HL-60 (cell line): ENCODE data around the gene CHST2.

Experiments used
- DNase-seq, 2 experiments: peaks; one replicate each; pipeline ENCODE4 v3.0.0-alpha.2; 2010 to 2020; ENCODE audit warnings: low read depth in 1 of 2, low spot score in 1 of 2
- H3K27ac ChIP-seq: fragments of 250-450 bp; sonication (Bioruptor Pico); replicated peaks from 2 replicates; pipeline ENCODE4 v1.5.1; 2020; ENCODE audit warnings: mild to moderate bottlenecking, moderate library complexity
- H3K27me3 ChIP-seq: fragments of 250-450 bp; sonication (Bioruptor Pico); 2 replicates; pipeline ENCODE4 v1.5.1; 2021; ENCODE audit warnings: mild to moderate bottlenecking, moderate library complexity; ENCODE audit not compliant: insufficient read depth, poor library complexity, severe bottlenecking
- H3K4me3 ChIP-seq: replicated peaks from 2 replicates; pipeline ENCODE4 v1.5.1; 2011; ENCODE audit warnings: mild to moderate bottlenecking, control low read depth, low read length; ENCODE audit not compliant: insufficient read depth
- GABPA ChIP-seq: IDR thresholded peaks from 2 replicates; pipeline ENCODE4 v1.6.1; 2012; ENCODE audit warnings: low read depth
- POLR2AphosphoS5 ChIP-seq: IDR thresholded peaks from 2 replicates; pipeline ENCODE4 v1.6.1; 2012; ENCODE audit warnings: low read depth
- REST ChIP-seq: IDR thresholded peaks from 2 replicates; pipeline ENCODE4 v1.6.1; 2012; ENCODE audit warnings: low read depth; ENCODE audit not compliant: insufficient replicate concordance
- SPI1 ChIP-seq: IDR thresholded peaks from 2 replicates; pipeline ENCODE4 v1.6.1; 2012; ENCODE audit warnings: low read depth, mild to moderate bottlenecking, borderline replicate concordance
- TF ChIP-seq, protein P1 (sequence below): IDR thresholded peaks from one replicate; pipeline ENCODE4 v1.5.1; 2011; ENCODE audit warnings: low read length, control low read depth, inconsistent platforms; ENCODE audit not compliant: insufficient read depth

Gene CHST2

DNA sequence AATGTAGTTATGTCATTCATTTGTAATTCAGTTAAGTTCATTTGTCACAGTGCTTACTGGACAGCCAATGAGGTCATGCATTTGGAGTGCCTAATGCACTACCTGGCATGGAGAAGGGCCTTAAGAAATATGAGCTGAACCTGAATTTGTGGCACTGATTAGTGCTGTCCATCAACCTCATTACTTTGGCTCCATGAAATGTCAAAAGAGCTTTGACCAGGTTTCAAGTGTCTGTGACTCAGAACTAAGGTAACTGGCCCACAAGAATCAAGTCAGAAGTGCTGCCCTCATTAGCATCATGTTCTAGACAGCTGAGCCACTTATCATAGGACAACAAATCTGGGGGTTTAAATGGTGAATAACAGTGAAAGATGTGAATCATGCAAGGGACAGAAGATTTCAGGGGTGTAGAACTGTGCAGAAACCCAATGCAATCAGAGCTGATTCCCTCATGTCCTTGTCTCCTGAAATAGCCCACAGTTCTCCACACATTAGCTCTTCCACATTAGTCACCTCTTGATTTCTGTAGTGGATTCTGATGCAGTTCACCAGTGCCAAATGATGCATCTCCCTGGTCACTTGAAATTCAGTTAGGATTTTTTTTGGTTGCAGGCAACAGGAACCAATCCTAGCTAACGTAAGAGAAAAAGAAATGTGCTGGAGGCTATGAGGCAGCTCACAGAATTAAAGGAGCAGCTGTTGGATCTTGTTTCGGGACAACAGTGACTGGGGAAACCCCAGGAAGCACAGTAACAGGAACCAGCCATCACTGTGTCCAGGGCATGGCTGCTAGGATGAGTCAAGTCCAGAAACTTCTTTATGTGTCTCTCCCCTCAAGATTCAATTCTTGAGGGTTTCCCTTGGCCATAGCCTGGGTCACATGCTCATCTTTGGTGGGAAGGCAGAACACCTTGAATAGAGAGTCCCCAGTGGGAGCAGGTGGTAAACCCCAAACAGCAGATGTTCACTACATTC is 38.7 kb downstream of the CHST2 start:
- H3K27ac ChIP-seq = no peak overlapping the region
- no peak overlapping the region for H3K4me3 ChIP-seq
- DNase-seq = no peak
- TF ChIP-seq GABPA (no peak), SPI1 (no peak), POLR2AphosphoS5 (no peak)
- TF ChIP-seq, protein P1, sequence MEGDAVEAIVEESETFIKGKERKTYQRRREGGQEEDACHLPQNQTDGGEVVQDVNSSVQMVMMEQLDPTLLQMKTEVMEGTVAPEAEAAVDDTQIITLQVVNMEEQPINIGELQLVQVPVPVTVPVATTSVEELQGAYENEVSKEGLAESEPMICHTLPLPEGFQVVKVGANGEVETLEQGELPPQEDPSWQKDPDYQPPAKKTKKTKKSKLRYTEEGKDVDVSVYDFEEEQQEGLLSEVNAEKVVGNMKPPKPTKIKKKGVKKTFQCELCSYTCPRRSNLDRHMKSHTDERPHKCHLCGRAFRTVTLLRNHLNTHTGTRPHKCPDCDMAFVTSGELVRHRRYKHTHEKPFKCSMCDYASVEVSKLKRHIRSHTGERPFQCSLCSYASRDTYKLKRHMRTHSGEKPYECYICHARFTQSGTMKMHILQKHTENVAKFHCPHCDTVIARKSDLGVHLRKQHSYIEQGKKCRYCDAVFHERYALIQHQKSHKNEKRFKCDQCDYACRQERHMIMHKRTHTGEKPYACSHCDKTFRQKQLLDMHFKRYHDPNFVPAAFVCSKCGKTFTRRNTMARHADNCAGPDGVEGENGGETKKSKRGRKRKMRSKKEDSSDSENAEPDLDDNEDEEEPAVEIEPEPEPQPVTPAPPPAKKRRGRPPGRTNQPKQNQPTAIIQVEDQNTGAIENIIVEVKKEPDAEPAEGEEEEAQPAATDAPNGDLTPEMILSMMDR = no peak
- no peaks in the 10 kb centered on the region for H3K27me3 ChIP-seq

GRCh38 chr3:143160437-143160836 is 40.9 kb downstream of the CHST2 start:
- H3K27me3 ChIP-seq = no peaks in the 10 kb centered on the region
- no peak for DNase-seq
- no peak overlapping the region for H3K4me3 ChIP-seq
- no peak for TF ChIP-seq POLR2AphosphoS5
- TF ChIP-seq REST = no peak
- TF ChIP-seq, protein P1 = no peak
- no peak for TF ChIP-seq GABPA
- TF ChIP-seq SPI1 = no peak
- H3K27ac ChIP-seq = no peak overlapping the region

GRCh38 chr3:143163562-143164100 is 44.1 kb downstream of the CHST2 start:
- Histone ChIP-seq H3K27me3 (no peaks in the 10 kb centered on the region), H3K27ac (no peak overlapping the region), H3K4me3 (no peak overlapping the region)
- no peak for DNase-seq
- TF ChIP-seq POLR2AphosphoS5 = no peak
- TF ChIP-seq, protein P1 = no peak
- TF ChIP-seq REST = no peak
- TF ChIP-seq SPI1 = no peak
